Brain microvascular endothelial cell (primary cell): ENCODE results near the gene RAB11A.

ENCODE experiments used
- DNase-seq: peaks from one replicate; pipeline ENCODE4 v3.0.0-alpha.2; 2020
- H3K27ac ChIP-seq: fragments of 250-450 bp; sonication (Bioruptor Pico); 2 replicates; pipeline ENCODE4 v1.5.1; 2020; ENCODE audit warnings: mild to moderate bottlenecking, moderate library complexity
- H3K27me3 ChIP-seq: fragments of 250-450 bp; sonication (Bioruptor Pico); replicated peaks from 2 replicates; pipeline ENCODE4 v1.5.1; 2020; ENCODE audit warnings: mild to moderate bottlenecking
- H3K36me3 ChIP-seq: fragments of 250-450 bp; sonication (Bioruptor Pico); replicated peaks from 2 replicates; pipeline ENCODE4 v1.5.1; 2020; ENCODE audit warnings: mild to moderate bottlenecking
- H3K4me3 ChIP-seq: 2 replicates; pipeline ENCODE4 v1.5.1; 2011; ENCODE audit warnings: low read depth, mild to moderate bottlenecking, control low read depth, low read length, moderate library complexity
- in situ Hi-C: cut with HindIII; loops from 2 replicates; pipeline ENCODE4 v1.10.0; 2017; ENCODE audit warnings: low sequenced_read_pairs, low pct_ligation_motif_present
- TF ChIP-seq, protein P1 (sequence below): IDR thresholded peaks from 2 replicates; pipeline ENCODE4 v1.5.1; 2011; ENCODE audit warnings: low read depth, mild to moderate bottlenecking, moderate library complexity, low read length, control low read depth, inconsistent platforms; ENCODE audit errors: missing control alignments

Gene RAB11A

DNA sequence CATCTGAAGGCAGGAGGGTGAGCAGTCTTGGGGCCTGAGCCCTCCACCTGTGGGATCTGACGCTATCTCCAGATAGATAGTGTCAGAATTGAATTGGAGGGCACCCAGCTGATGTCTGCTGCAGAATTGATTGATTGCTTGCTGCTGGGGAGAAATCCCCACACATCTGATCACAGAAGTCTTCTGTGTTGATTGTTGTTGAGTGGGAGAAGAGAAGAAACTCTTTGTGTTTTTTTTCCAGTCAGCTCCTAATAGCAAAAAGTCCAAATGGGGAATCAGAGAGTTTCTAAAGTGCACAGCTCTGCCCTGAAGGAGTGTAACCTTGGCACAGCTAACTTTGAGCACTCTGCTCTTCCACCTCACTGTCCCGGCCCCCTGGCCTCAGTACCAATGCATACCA is 66.1 kb downstream of the RAB11A start:
- no peaks in the 10 kb centered on the region for H3K27me3 ChIP-seq
- DNase-seq, result no peak
- TF ChIP-seq, protein P1, sequence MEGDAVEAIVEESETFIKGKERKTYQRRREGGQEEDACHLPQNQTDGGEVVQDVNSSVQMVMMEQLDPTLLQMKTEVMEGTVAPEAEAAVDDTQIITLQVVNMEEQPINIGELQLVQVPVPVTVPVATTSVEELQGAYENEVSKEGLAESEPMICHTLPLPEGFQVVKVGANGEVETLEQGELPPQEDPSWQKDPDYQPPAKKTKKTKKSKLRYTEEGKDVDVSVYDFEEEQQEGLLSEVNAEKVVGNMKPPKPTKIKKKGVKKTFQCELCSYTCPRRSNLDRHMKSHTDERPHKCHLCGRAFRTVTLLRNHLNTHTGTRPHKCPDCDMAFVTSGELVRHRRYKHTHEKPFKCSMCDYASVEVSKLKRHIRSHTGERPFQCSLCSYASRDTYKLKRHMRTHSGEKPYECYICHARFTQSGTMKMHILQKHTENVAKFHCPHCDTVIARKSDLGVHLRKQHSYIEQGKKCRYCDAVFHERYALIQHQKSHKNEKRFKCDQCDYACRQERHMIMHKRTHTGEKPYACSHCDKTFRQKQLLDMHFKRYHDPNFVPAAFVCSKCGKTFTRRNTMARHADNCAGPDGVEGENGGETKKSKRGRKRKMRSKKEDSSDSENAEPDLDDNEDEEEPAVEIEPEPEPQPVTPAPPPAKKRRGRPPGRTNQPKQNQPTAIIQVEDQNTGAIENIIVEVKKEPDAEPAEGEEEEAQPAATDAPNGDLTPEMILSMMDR, result no peak
- in situ Hi-C loops, result no loop called here
- no peak overlapping the region for H3K27ac ChIP-seq
- H3K36me3 ChIP-seq, result no peaks in the 10 kb centered on the region
- H3K4me3 ChIP-seq, result no peak overlapping the region

DNA sequence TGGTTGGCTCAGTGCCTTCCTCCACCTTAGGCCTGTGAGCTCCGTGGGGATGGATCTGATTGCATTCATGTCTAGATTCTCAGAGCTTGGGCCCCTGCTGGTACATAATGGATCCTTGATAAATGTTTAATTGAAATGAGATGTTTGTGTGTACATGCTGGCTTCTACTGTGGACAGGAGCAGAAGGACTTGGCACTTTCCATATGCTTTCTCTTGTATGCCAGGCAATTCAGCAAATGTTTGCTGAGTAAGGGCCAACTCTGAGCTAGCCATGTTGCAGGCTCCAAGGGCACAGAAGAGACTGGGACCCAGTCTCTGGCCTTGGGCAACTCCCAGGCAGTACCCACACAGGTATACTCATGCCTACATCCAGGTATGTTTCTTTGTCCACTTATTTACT is 67.0 kb downstream of the RAB11A start:
- no peak overlapping the region for H3K4me3 ChIP-seq
- TF ChIP-seq, protein P1, result no peak
- no peak for DNase-seq
- no peak overlapping the region for H3K27ac ChIP-seq
- no peaks in the 10 kb centered on the region for H3K27me3 ChIP-seq
- in situ Hi-C loops, result no loop called here
- no peaks in the 10 kb centered on the region for H3K36me3 ChIP-seq

DNA sequence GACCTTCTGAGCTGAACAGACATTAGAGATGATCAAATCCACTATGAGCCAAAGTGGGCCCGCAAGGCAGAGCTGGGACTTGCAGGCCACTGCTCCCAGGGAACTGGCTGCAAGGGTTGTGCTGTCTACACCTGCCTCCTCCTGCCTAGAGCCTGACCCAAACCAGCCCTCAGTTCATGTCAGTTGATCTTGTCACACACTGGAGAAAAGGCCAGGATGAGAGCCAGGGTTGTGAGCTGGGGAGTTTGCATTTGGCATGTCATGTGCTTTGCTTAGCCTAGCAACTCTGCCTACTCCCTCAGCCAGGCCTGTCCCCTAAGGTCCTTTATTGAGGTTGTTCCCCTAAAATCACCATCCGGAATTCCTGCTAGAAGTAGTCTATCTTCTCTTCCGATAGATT is 67.8 kb downstream of the RAB11A start:
- no peaks in the 10 kb centered on the region for H3K36me3 ChIP-seq
- H3K27ac ChIP-seq, result no peak overlapping the region
- no peak overlapping the region for H3K4me3 ChIP-seq
- DNase-seq, result no peak
- in situ Hi-C loops, result no loop called here
- H3K27me3 ChIP-seq, result no peaks in the 10 kb centered on the region
- TF ChIP-seq, protein P1, result no peak

- no peak overlapping the region for H3K27ac ChIP-seq
- TF ChIP-seq, protein P1, result no peak
- peak; percentile 16 for DNase-seq
- H3K36me3 ChIP-seq, result no peaks in the 10 kb centered on the region
- no peaks in the 10 kb centered on the region for H3K27me3 ChIP-seq
- in situ Hi-C loops, result no loop called here
- H3K4me3 ChIP-seq, result no peak overlapping the region
Measured at GRCh38 chr15:65937476-65937875, 68.2 kb downstream of the RAB11A start.

- no peaks in the 10 kb centered on the region for H3K36me3 ChIP-seq
- in situ Hi-C loops, result no loop called here
Measured at GRCh38 chr15:65938604-65939003, 69.3 kb downstream of the RAB11A start.

More at GRCh38 chr15:65938604-65939003, 69.3 kb downstream of the RAB11A start:
- TF ChIP-seq, protein P1, result no peak
- DNase-seq, result no peak
- Histone ChIP-seq H3K27ac (no peak overlapping the region), H3K27me3 (no peaks in the 10 kb centered on the region), H3K4me3 (no peak overlapping the region)
